SK-N-SH treated with all-trans-retinoic acid at 6 μM for 48 hours (cell line): Measurements from ENCODE around the gene PBX3.

Experiments
- ATAC-seq: fragments of 200-7000 bp; cut with Tn5 transposase; 3 replicates; pipeline ENCODE4 v1.9.1; 2020; ENCODE audit warnings: mild to moderate bottlenecking, moderate library complexity
- ARNTL ChIP-seq: fragments of 450-650 bp; formaldehyde crosslinking; IDR thresholded peaks from 2 replicates; pipeline ENCODE4 v1.5.0; 2020; ENCODE audit warnings: low read depth, mild to moderate bottlenecking, moderate library complexity, borderline replicate concordance
- BACH2 ChIP-seq: fragments of 250-450 bp; sonication (Bioruptor Pico); IDR thresholded peaks from 2 replicates; pipeline ENCODE4 v1.9.0; 2021; ENCODE audit warnings: mild to moderate bottlenecking, borderline replicate concordance
- CSDC2 ChIP-seq: fragments of 250-450 bp; sonication (Bioruptor Pico); IDR thresholded peaks from 2 replicates; pipeline ENCODE4 v1.5.0; 2020; ENCODE audit warnings: mild to moderate bottlenecking, moderate library complexity
- ESRRG ChIP-seq: fragments of 250-450 bp; sonication (Bioruptor Pico); IDR thresholded peaks from 2 replicates; pipeline ENCODE4 v1.6.1; 2021; ENCODE audit warnings: mild to moderate bottlenecking
- GLIS3 ChIP-seq: fragments of 250-450 bp; sonication (Bioruptor Pico); IDR thresholded peaks from 2 replicates; pipeline ENCODE4 v1.5.0; 2020; ENCODE audit warnings: mild to moderate bottlenecking, moderate library complexity
- ISL1 ChIP-seq: fragments of 250-450 bp; sonication (Bioruptor Pico); IDR thresholded peaks from 2 replicates; pipeline ENCODE4 v2.1.2; 2022; ENCODE audit warnings: mild to moderate bottlenecking, moderate library complexity
- OSR1 ChIP-seq: fragments of 250-450 bp; sonication (Bioruptor Pico); IDR thresholded peaks from 2 replicates; pipeline ENCODE4 v1.8.0; 2022; ENCODE audit warnings: moderate library complexity, mild to moderate bottlenecking, inconsistent platforms
- RARB ChIP-seq: fragments of 250-450 bp; sonication (Bioruptor Pico); IDR thresholded peaks from 2 replicates; pipeline ENCODE4 v1.8.0; 2021; ENCODE audit warnings: mild to moderate bottlenecking, moderate library complexity
- SNAI2 ChIP-seq: fragments of 250-450 bp; sonication (Bioruptor Pico); IDR thresholded peaks from 2 replicates; pipeline ENCODE4 v1.5.0; 2020; ENCODE audit warnings: mild to moderate bottlenecking, moderate library complexity
- TCF4 ChIP-seq: fragments of 250-450 bp; sonication (Bioruptor Pico); IDR thresholded peaks from 2 replicates; pipeline ENCODE4 v1.8.0; 2021; ENCODE audit warnings: mild to moderate bottlenecking, moderate library complexity, borderline replicate concordance
- TOX ChIP-seq: fragments of 250-450 bp; sonication (Bioruptor Pico); IDR thresholded peaks from 2 replicates; pipeline ENCODE4 v1.8.0; 2021; ENCODE audit warnings: mild to moderate bottlenecking, moderate library complexity, borderline replicate concordance
- ZC3H10 ChIP-seq: fragments of 250-450 bp; sonication (Bioruptor Pico); IDR thresholded peaks from 2 replicates; pipeline ENCODE4 v1.5.1; 2021; ENCODE audit warnings: mild to moderate bottlenecking, moderate library complexity
- ZFP3 ChIP-seq: fragments of 250-450 bp; sonication (Bioruptor Pico); IDR thresholded peaks from 2 replicates; pipeline ENCODE4 v1.5.0; 2020; ENCODE audit warnings: mild to moderate bottlenecking, moderate library complexity
- ZFP30 ChIP-seq: fragments of 450-650 bp; formaldehyde crosslinking; IDR thresholded peaks from 2 replicates; pipeline ENCODE4 v1.5.0; 2022; ENCODE audit warnings: mild to moderate bottlenecking, moderate library complexity
- ZNF565 ChIP-seq: fragments of 450-650 bp; formaldehyde crosslinking; conservative IDR thresholded peaks from 2 replicates; pipeline ENCODE4 v1.5.0; 2020; ENCODE audit warnings: low read depth, mild to moderate bottlenecking, moderate library complexity
- ZNF70 ChIP-seq: fragments of 450-650 bp; formaldehyde crosslinking; IDR thresholded peaks from 2 replicates; pipeline ENCODE4 v1.5.0; 2020; ENCODE audit warnings: mild to moderate bottlenecking, moderate library complexity
- ZNF8 ChIP-seq: fragments of 450-650 bp; formaldehyde crosslinking; IDR thresholded peaks from 2 replicates; pipeline ENCODE4 v1.5.0; 2020; ENCODE audit warnings: mild to moderate bottlenecking, moderate library complexity
- TF ChIP-seq, protein P1 (sequence below): fragments of 250-450 bp; sonication (Bioruptor Pico); IDR thresholded peaks from 2 replicates; pipeline ENCODE4 v1.5.0; 2020; ENCODE audit warnings: mild to moderate bottlenecking, moderate library complexity
- TF ChIP-seq, protein P2 (sequence below): fragments of 250-450 bp; sonication (Bioruptor Pico); IDR thresholded peaks from 2 replicates; pipeline ENCODE4 v1.8.0; 2020; ENCODE audit warnings: mild to moderate bottlenecking, moderate library complexity, borderline replicate concordance
- TF ChIP-seq, protein P3 (sequence below): fragments of 250-450 bp; sonication (Bioruptor Pico); IDR thresholded peaks from 2 replicates; pipeline ENCODE4 v1.5.1; 2020; ENCODE audit warnings: low read depth, mild to moderate bottlenecking, moderate library complexity
- TF ChIP-seq, protein P4 (sequence below): fragments of 250-450 bp; sonication (Bioruptor Pico); IDR thresholded peaks from 2 replicates; pipeline ENCODE4 v1.8.0; 2021; ENCODE audit warnings: low read depth, mild to moderate bottlenecking, moderate library complexity, borderline replicate concordance
- TF ChIP-seq, protein P5 (sequence below): fragments of 250-450 bp; sonication (Bioruptor Pico); IDR thresholded peaks from 2 replicates; pipeline ENCODE4 v1.5.1; 2021; ENCODE audit warnings: mild to moderate bottlenecking, moderate library complexity

PBX3 gene

DNA sequence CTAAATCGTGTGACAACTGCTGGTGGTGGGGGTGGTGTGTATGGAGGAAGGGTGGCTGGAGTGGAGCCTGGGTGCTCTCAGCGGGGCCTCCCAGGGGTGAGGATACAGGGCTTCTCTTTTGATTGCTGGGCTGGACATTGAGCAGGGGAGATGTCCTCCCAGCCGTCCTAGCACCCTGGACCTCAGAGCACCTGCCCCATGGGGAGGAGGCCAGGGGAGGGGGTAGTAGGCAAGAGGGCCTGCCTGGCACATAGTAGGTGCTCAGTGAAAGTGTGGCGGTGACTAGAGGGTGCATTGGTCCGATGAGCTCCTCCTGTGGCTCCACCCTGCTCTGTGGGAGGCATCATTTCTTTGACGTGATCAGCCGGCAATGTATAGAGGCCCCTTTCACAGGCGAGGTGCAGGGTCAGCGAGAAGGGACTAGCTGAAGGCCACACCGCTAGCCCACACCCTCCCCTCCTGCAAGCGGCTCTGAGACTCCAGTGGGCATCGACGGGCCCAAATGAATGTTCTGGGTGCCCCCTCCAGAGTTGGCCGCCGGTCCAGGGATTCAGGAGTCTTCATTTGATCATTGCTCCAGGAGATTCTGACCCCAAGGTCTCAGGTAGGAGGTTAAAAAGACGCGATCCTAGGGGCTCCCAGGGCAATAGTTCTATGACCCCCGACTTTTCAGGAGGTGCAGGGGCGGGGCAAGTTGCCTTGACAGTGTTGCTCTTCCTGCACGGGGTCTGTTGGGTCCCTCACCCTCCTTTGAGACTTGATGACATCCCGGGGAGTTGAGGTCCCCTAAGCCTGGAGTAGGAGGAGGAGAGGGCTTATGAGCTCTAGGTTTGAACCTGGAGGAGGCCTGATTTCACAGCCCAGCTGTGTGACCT is 255.5 kb downstream of the PBX3 start:
- no peak for ATAC-seq
- TF ChIP-seq TOX (no peak), ARNTL (no peak), ZNF565 (CRISPR knock-in tag) (no peak), TCF4 (CRISPR knock-in tag) (no peak), ZFP30 (CRISPR knock-in tag) (no peak), GLIS3 (CRISPR knock-in tag) (no peak)

DNA sequence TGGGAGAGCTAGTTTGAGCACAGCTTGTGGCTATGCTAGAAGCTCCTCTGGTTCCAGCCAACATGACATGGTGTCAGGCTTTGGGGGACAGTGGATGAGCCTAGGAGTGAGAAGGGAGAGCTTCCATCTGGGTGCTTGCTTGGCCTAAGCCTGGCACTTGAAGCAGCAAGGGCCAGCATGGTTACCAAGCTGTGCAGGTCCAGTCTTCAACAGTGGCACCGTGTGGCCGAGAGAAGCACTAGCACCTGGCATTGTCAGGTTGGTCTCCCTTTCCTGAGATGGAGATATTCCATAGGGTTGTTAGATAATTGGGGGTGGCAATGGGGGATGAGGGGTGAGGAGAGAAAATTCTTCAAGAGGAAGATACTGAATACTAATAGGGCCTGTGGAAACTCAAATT is 261.9 kb downstream of the PBX3 start:
- TF ChIP-seq, protein P1, sequence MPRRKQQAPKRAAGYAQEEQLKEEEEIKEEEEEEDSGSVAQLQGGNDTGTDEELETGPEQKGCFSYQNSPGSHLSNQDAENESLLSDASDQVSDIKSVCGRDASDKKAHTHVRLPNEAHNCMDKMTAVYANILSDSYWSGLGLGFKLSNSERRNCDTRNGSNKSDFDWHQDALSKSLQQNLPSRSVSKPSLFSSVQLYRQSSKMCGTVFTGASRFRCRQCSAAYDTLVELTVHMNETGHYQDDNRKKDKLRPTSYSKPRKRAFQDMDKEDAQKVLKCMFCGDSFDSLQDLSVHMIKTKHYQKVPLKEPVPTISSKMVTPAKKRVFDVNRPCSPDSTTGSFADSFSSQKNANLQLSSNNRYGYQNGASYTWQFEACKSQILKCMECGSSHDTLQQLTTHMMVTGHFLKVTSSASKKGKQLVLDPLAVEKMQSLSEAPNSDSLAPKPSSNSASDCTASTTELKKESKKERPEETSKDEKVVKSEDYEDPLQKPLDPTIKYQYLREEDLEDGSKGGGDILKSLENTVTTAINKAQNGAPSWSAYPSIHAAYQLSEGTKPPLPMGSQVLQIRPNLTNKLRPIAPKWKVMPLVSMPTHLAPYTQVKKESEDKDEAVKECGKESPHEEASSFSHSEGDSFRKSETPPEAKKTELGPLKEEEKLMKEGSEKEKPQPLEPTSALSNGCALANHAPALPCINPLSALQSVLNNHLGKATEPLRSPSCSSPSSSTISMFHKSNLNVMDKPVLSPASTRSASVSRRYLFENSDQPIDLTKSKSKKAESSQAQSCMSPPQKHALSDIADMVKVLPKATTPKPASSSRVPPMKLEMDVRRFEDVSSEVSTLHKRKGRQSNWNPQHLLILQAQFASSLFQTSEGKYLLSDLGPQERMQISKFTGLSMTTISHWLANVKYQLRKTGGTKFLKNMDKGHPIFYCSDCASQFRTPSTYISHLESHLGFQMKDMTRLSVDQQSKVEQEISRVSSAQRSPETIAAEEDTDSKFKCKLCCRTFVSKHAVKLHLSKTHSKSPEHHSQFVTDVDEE (CRISPR knock-in tag) = no peak
- TF ChIP-seq ZFP30 (CRISPR knock-in tag) = no peak
- TF ChIP-seq, protein P2, sequence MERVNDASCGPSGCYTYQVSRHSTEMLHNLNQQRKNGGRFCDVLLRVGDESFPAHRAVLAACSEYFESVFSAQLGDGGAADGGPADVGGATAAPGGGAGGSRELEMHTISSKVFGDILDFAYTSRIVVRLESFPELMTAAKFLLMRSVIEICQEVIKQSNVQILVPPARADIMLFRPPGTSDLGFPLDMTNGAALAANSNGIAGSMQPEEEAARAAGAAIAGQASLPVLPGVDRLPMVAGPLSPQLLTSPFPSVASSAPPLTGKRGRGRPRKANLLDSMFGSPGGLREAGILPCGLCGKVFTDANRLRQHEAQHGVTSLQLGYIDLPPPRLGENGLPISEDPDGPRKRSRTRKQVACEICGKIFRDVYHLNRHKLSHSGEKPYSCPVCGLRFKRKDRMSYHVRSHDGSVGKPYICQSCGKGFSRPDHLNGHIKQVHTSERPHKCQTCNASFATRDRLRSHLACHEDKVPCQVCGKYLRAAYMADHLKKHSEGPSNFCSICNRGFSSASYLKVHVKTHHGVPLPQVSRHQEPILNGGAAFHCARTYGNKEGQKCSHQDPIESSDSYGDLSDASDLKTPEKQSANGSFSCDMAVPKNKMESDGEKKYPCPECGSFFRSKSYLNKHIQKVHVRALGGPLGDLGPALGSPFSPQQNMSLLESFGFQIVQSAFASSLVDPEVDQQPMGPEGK (CRISPR knock-in tag) = no peak
- TF ChIP-seq ZNF8 (CRISPR knock-in tag) = no peak
- TF ChIP-seq, protein P3, sequence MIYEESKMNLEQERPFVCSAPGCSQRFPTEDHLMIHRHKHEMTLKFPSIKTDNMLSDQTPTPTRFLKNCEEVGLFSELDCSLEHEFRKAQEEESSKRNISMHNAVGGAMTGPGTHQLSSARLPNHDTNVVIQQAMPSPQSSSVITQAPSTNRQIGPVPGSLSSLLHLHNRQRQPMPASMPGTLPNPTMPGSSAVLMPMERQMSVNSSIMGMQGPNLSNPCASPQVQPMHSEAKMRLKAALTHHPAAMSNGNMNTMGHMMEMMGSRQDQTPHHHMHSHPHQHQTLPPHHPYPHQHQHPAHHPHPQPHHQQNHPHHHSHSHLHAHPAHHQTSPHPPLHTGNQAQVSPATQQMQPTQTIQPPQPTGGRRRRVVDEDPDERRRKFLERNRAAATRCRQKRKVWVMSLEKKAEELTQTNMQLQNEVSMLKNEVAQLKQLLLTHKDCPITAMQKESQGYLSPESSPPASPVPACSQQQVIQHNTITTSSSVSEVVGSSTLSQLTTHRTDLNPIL (CRISPR knock-in tag) = no peak
- no peak for TF ChIP-seq TOX
- TF ChIP-seq, protein P4, sequence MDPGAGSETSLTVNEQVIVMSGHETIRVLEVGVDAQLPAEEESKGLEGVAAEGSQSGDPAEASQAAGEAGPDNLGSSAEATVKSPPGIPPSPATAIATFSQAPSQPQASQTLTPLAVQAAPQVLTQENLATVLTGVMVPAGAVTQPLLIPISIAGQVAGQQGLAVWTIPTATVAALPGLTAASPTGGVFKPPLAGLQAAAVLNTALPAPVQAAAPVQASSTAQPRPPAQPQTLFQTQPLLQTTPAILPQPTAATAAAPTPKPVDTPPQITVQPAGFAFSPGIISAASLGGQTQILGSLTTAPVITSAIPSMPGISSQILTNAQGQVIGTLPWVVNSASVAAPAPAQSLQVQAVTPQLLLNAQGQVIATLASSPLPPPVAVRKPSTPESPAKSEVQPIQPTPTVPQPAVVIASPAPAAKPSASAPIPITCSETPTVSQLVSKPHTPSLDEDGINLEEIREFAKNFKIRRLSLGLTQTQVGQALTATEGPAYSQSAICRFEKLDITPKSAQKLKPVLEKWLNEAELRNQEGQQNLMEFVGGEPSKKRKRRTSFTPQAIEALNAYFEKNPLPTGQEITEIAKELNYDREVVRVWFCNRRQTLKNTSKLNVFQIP (CRISPR knock-in tag) = no peak
- TF ChIP-seq RARB (CRISPR knock-in tag) = no peak
- ATAC-seq = no peak

DNA sequence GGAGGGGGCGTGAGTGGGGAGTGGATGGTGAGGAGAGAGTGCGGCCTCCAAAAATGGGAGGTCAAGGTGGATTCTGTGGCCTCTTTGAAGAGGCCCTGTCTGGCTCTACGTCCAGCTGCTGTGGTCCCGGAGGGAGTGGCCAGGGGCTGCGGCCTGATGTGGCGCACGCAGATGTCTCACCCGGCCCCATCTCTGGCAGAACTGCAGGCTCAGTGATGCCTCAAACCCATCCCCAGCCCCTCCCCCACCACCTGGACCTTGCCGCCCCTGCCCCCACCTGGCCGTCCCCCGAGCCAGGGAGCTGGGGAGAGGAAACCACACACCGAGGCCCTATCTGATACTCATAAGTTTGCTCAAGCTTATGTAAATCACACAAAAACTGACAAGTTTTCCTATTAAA is 267.6 kb downstream of the PBX3 start:
- TF ChIP-seq TCF4 (CRISPR knock-in tag) = no peak
- TF ChIP-seq ZNF70 (CRISPR knock-in tag) = no peak
- TF ChIP-seq OSR1 (CRISPR knock-in tag) = no peak
- TF ChIP-seq GLIS3 (CRISPR knock-in tag) = no peak
- TF ChIP-seq ZC3H10 (CRISPR knock-in tag) = no peak
- TF ChIP-seq, protein P3 (CRISPR knock-in tag) = no peak
- TF ChIP-seq, protein P4 (CRISPR knock-in tag) = no peak
- TF ChIP-seq, protein P5, sequence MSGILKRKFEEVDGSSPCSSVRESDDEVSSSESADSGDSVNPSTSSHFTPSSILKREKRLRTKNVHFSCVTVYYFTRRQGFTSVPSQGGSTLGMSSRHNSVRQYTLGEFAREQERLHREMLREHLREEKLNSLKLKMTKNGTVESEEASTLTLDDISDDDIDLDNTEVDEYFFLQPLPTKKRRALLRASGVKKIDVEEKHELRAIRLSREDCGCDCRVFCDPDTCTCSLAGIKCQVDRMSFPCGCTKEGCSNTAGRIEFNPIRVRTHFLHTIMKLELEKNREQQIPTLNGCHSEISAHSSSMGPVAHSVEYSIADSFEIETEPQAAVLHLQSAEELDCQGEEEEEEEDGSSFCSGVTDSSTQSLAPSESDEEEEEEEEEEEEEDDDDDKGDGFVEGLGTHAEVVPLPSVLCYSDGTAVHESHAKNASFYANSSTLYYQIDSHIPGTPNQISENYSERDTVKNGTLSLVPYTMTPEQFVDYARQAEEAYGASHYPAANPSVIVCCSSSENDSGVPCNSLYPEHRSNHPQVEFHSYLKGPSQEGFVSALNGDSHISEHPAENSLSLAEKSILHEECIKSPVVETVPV (CRISPR knock-in tag) = no peak
- TF ChIP-seq ISL1 (CRISPR knock-in tag) = no peak
- TF ChIP-seq SNAI2 (CRISPR knock-in tag) = no peak
- no peak for TF ChIP-seq ZNF565 (CRISPR knock-in tag)
- no peak for TF ChIP-seq ZFP3 (CRISPR knock-in tag)
- TF ChIP-seq CSDC2 (CRISPR knock-in tag) = no peak
- TF ChIP-seq, protein P2 (CRISPR knock-in tag) = no peak
- no peak for TF ChIP-seq ARNTL
- no peak for TF ChIP-seq BACH2 (CRISPR knock-in tag)
- no peak for TF ChIP-seq ESRRG (CRISPR knock-in tag)
- ATAC-seq = no peak
